BLaER1 (cell line): Measurements from ENCODE around the gene TARM1.

Experiments
- H3K27ac ChIP-seq: shearing (Covaris generic); formaldehyde crosslinking; 2 replicates; pipeline ENCODE4 v1.8.1; 2022
- H3K27me3 ChIP-seq: shearing (Covaris generic); formaldehyde crosslinking; 2 replicates; pipeline ENCODE4 v1.8.1; 2022
- H3K36me3 ChIP-seq: shearing (Covaris generic); formaldehyde crosslinking; 2 replicates; pipeline ENCODE4 v1.8.1; 2022
- H3K4me1 ChIP-seq: shearing (Covaris generic); formaldehyde crosslinking; 2 replicates; pipeline ENCODE4 v1.8.1; 2022
- H3K4me2 ChIP-seq: shearing (Covaris generic); formaldehyde crosslinking; 2 replicates; pipeline ENCODE4 v1.8.1; 2022
- H3K4me3 ChIP-seq: shearing (Covaris generic); formaldehyde crosslinking; 2 replicates; pipeline ENCODE4 v1.8.1; 2022
- H3K9ac ChIP-seq: shearing (Covaris generic); formaldehyde crosslinking; 2 replicates; pipeline ENCODE4 v1.8.1; 2022
- H3K9me3 ChIP-seq: shearing (Covaris generic); formaldehyde crosslinking; 2 replicates; pipeline ENCODE4 v1.8.1; 2022
- H4K20me1 ChIP-seq: shearing (Covaris generic); formaldehyde crosslinking; 2 replicates; pipeline ENCODE4 v1.8.1; 2022
- Cebpa-rat ChIP-seq: shearing (Covaris generic); IDR thresholded peaks from 2 replicates; pipeline ENCODE4 v1.8.1; 2022

TARM1 gene

DNA sequence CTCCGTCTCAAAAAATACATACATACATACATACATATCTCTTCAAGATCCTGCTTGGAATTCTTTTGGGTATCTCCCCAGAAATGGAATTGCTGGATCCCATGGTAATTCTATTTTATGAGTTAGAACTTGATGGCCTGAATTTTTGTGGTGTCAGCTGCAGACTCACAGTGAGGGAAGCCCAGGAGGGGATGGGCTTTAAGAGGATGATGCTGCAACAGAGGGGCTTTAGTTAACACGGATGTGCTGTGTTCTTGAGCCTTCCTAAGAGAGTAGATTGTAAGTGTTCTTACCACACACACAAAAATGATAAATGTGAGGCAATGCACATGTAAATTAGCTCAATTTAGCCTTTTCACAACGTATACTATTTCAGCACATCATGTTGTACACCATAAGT, 58.0 kb downstream of the TARM1 start:
- H3K36me3 ChIP-seq = no peaks in the 10 kb centered on the region
- no peak overlapping the region for H3K4me3 ChIP-seq
- no peak overlapping the region for H3K27ac ChIP-seq
- TF ChIP-seq Cebpa-rat = no peak
- H3K4me2 ChIP-seq = peak overlapping the region; percentile 78
- no peaks in the 10 kb centered on the region for H4K20me1 ChIP-seq
- H3K9ac ChIP-seq = no peak overlapping the region
- H3K9me3 ChIP-seq = no peaks in the 10 kb centered on the region
- no peaks in the 10 kb centered on the region for H3K27me3 ChIP-seq
- peaks cover 52% of the 10 kb centered on the region for H3K4me1 ChIP-seq

DNA sequence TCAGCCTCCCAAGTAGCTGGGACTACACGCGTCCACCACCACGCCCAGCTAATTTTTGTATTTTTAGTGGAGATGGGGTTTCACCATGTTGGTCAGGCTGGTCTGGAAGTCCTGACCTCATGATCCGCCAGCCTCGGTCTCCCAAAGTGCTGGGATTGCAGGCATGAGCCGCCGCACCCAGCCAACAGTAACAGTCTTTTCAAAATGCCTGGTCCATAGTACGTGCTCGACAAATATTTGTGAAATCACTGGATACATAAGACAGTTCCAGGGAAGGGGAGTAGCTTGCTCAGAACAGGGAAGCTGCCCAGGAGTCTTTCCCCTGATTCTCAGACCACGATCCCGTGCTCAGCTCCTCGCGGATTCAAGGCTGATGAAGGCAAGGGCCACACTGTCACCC, 59.2 kb downstream of the TARM1 start:
- H3K27ac ChIP-seq = no peak overlapping the region
- peaks cover 50% of the 10 kb centered on the region for H3K4me1 ChIP-seq
- H3K9ac ChIP-seq = no peak overlapping the region

DNA sequence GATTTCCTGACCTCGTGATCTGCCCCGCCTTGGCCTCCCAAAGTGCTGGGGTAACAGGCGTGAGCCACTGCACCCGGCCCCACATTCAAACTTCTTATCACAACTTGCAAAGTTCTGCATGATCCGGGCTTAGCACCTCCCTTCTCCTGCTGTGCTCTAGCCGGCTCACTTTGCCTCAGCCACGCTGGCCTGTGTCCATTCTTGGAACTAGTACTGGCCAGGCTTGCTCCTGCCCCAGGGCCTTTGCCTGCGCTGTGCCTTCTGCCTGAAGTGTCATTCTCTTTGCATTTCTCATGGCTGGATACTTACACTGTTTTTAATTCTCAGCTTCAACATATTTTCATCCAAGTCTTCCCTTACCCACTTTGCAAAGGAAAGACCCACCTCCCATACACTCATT, 59.8 kb downstream of the TARM1 start:
- no peak for TF ChIP-seq Cebpa-rat
- Histone ChIP-seq H3K36me3 (no peaks in the 10 kb centered on the region), H3K27ac (no peak overlapping the region), H3K4me1 (peaks cover 44% of the 10 kb centered on the region), H4K20me1 (no peaks in the 10 kb centered on the region), H3K9me3 (peaks cover 4% of the 10 kb centered on the region), H3K4me3 (no peak overlapping the region), H3K4me2 (no peak overlapping the region), H3K9ac (no peak overlapping the region), H3K27me3 (no peaks in the 10 kb centered on the region)

More for the DNA sequence above, 59.2 kb downstream of the TARM1 start:
- H4K20me1 ChIP-seq = no peaks in the 10 kb centered on the region
- no peaks in the 10 kb centered on the region for H3K36me3 ChIP-seq
- H3K4me2 ChIP-seq = no peak overlapping the region
- H3K4me3 ChIP-seq = no peak overlapping the region
- H3K9me3 ChIP-seq = peaks cover 4% of the 10 kb centered on the region; the same call in 1 of the 2 replicates
- TF ChIP-seq Cebpa-rat = no peak
- no peaks in the 10 kb centered on the region for H3K27me3 ChIP-seq
